HepG2 (cell line): ENCODE measurements around the gene TTC31. TPM values are rescaled to one million over a fixed set of nuclear protein-coding genes. Genes with fewer than 3 reads are reported as not detected.
A peak's percentile ranks its signal among the peaks of the same experiment; 100 is the strongest.

Experiments used
- ELK4 ChIP-seq: sonication (generic); formaldehyde crosslinking; IDR thresholded peaks from 2 replicates; pipeline ENCODE4 v1.9.0; 2021; ENCODE audit warnings: missing genetic modification reagents, borderline replicate concordance
- EP300 ChIP-seq, 3 experiments: sonication (generic) in 1 of 3; formaldehyde crosslinking in 1 of 3; IDR thresholded peaks; 2 replicates each; pipeline versions ENCODE4 v1.5.1 to v1.6.1; 2011 to 2020; ENCODE audit warnings: low read depth in 2 of 3, low read length in 2 of 3, borderline replicate concordance in 1 of 3, improper control_type of control experiment in 1 of 3, mild to moderate bottlenecking in 1 of 3, missing genetic modification reagents in 1 of 3, moderate library complexity in 1 of 3
- HMGA1 ChIP-seq: sonication (generic); formaldehyde crosslinking; conservative IDR thresholded peaks from 2 replicates; pipeline ENCODE4 v1.4.0; 2020; ENCODE audit warnings: missing genetic modification reagents
- HNF4A ChIP-seq: sonication (generic); formaldehyde crosslinking; IDR thresholded peaks from 2 replicates; pipeline ENCODE4 v1.4.0; 2020; ENCODE audit warnings: missing genetic modification reagents
- HOXA7 ChIP-seq: sonication (generic); formaldehyde crosslinking; IDR thresholded peaks from 2 replicates; pipeline ENCODE4 v1.8.1; 2022; ENCODE audit warnings: mild to moderate bottlenecking, missing genetic modification reagents, moderate library complexity
- MBNL3 ChIP-seq: fragments of 250-450 bp; sonication (Bioruptor Pico); conservative IDR thresholded peaks from 2 replicates; pipeline ENCODE4 v1.8.0; 2022; ENCODE audit warnings: mild to moderate bottlenecking, inconsistent platforms
- SNAPC2 ChIP-seq: sonication (generic); formaldehyde crosslinking; IDR thresholded peaks from 2 replicates; pipeline ENCODE4 v1.8.1; 2022; ENCODE audit warnings: mild to moderate bottlenecking, missing genetic modification reagents
- SOX5 ChIP-seq: IDR thresholded peaks from 2 replicates; pipeline ENCODE4 v1.6.1; 2016; ENCODE audit warnings: borderline replicate concordance
- SPEN ChIP-seq: sonication (generic); formaldehyde crosslinking; IDR thresholded peaks from 2 replicates; pipeline ENCODE4 v1.5.1; 2020; ENCODE audit warnings: low read depth, mild to moderate bottlenecking, missing genetic modification reagents
- TFDP1 ChIP-seq: IDR thresholded peaks from 2 replicates; pipeline ENCODE4 v1.6.1; 2016; ENCODE audit warnings: missing compliant biosample characterization, missing genetic modification reagents, borderline replicate concordance
- TP53 ChIP-seq: sonication (generic); formaldehyde crosslinking; conservative IDR thresholded peaks from 2 replicates; pipeline ENCODE4 v1.4.0; 2020; ENCODE audit warnings: missing genetic modification reagents
- ZBTB4 ChIP-seq: sonication (generic); formaldehyde crosslinking; IDR thresholded peaks from 2 replicates; pipeline ENCODE4 v1.4.0; 2020; ENCODE audit warnings: missing genetic modification reagents, mild to moderate bottlenecking, borderline replicate concordance
- ZBTB7B ChIP-seq: sonication (generic); formaldehyde crosslinking; IDR thresholded peaks from 2 replicates; pipeline ENCODE4 v1.4.0; 2020; ENCODE audit warnings: missing genetic modification reagents
- ZMYM3 ChIP-seq: sonication (generic); formaldehyde crosslinking; IDR thresholded peaks from 2 replicates; pipeline ENCODE4 v1.5.1; 2020; ENCODE audit warnings: mild to moderate bottlenecking, missing genetic modification reagents
- ZNF543 ChIP-seq: sonication (generic); formaldehyde crosslinking; IDR thresholded peaks from 2 replicates; pipeline ENCODE4 v1.4.0; 2020; ENCODE audit warnings: mild to moderate bottlenecking, missing genetic modification reagents
- ZNF558 ChIP-seq: sonication (generic); formaldehyde crosslinking; IDR thresholded peaks from 2 replicates; pipeline ENCODE4 v1.9.0; 2022; ENCODE audit warnings: mild to moderate bottlenecking, missing genetic modification reagents, borderline replicate concordance
- ZNF569 ChIP-seq: sonication (generic); formaldehyde crosslinking; IDR thresholded peaks from 2 replicates; pipeline ENCODE4 v1.5.0; 2020; ENCODE audit warnings: mild to moderate bottlenecking, missing genetic modification reagents, moderate library complexity, borderline replicate concordance
- ZNF607 ChIP-seq: sonication (generic); formaldehyde crosslinking; IDR thresholded peaks from 2 replicates; pipeline ENCODE4 v1.5.1; 2020; ENCODE audit warnings: missing genetic modification reagents, mild to moderate bottlenecking, borderline replicate concordance
- polyA plus RNA-seq, 8 experiments: library from polyadenylated mRNA; depleted of rRNA in 3 of 8; stranded (reverse) in 7 of 8; unstranded in 1 of 8; fragments of >200 nt; fragmentation: Illumina TruSeq in 4 of 8; extraction: Trizol in 4 of 8; gene quantifications; 2 replicates each; pipeline versions ENCODE4 v1.2.1 to v1.2.3, GENCODE V29; 2011 to 2016; ENCODE audit warnings: low read depth in 4 of 8, missing spikeins in 1 of 8, mixed read lengths in 1 of 8; ENCODE audit not compliant: insufficient read depth in 1 of 8
- total RNA-seq, 5 experiments: library from RNA; depleted of rRNA; stranded (reverse); fragments of >200 nt; fragmentation: Illumina TruSeq; extraction: Trizol; gene quantifications; 2 replicates each; pipeline ENCODE4 v1.2.3, GENCODE V29; 2016; ENCODE audit warnings: low read depth in 1 of 5

Gene TTC31
- total and polyA plus RNA-seq, 2 of the 13 experiments (the other 11 are each of a cell fraction or from before 2014, with no cell fraction given), result 28.3 to 39.5 TPM

- TF ChIP-seq SOX5 (peak; percentile 24; the same call in 1 of the 2 replicates), ZNF543 (no peak; the same call in 1 of the 2 replicates), HMGA1 (CRISPR knock-in tag) (no peak), ZNF558 (no peak), ZMYM3 (no peak), ZNF607 (no peak), HOXA7 (CRISPR knock-in tag) (no peak), ZNF569 (CRISPR knock-in tag) (no peak), ELK4 (no peak), SNAPC2 (no peak), TFDP1 (CRISPR knock-in tag) (no peak), ZBTB4 (CRISPR knock-in tag) (no peak), EP300 (IDR thresholded peaks at IDR 0.05; ENCODE audit: low read depth in 2 of 2, low read length in 2 of 2) (peak in 1 of 2 experiments; percentile 85; a peak in 1 of 4 replicates), EP300 (CRISPR knock-in tag; IDR thresholded peaks at IDR 0.05; ENCODE audit: borderline replicate concordance) (peak; percentile 24; the same call in 1 of the 2 replicates), HNF4A (CRISPR knock-in tag) (peak; percentile 82), SPEN (CRISPR knock-in tag) (no peak; the same call in 1 of the 2 replicates), MBNL3 (CRISPR knock-in tag) (no peak), ZBTB7B (CRISPR knock-in tag) (no peak; the same call in 1 of the 2 replicates), TP53 (CRISPR knock-in tag) (no peak)
These were observed 14.3 kb downstream of the TTC31 start (continued) for GRCh38 chr2:74496997-74497776.
